GM21515 (cell line): ENCODE measurements around the gene ZNF423.
"Not testable (repeated sequence)": the region's sequence is repeated elsewhere in the genome, so short reads cannot be mapped to it uniquely, and the experiment has no call there.

Experiments used
- ATAC-seq: cut with Tn5 transposase; IDR thresholded peaks from one replicate; pipeline ENCODE4 v1.9.1; 2021; ENCODE audit not compliant: unreplicated experiment

The ZNF423 gene

DNA sequence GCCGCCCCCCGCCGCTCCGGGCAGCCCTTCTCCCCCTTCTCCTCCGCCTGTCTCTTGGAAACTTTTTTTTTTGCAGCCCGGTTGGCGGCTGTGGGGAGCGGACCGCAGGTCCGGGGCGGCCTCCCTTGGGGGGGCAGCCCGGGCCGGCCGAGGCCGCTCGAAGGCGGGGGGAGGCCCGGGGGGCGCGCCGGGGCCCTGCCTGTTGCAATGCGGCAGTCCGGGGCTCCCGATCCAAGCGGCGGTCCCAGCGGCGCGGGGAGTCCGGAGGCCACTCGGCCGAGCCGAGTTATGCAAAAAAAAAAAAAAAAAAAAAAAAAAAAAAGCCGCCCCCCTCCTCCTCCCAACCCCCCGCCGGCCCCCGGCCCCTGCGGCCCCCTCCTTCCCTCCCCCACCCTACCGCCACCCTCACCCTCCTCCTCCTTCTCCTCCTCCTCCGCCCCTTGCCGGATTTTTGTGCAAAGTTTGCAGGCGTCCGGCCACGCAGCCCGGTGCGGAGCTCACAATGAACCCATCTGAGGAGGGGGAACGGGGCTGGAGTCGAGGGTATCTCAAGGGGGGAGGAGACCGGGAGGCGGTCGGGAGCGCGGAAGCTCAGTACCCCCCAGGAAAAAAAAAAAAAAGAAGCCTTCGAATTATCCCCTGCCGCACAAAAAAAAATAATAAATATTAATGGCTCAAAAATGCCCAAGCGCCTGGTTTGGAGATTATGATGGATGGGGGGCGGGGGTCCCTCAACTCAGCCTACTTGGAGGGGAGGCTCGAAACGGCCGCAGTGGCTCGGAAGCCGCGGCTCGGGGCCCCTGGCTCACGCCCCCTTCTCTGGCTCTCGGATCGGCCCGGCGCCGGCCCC is at the start of gene ZNF423:
Gene ZNF423, minus strand, starts transcription at position 291 of the 850 bp plus-strand sequence. CDS start 338 bp downstream, outside the sequence.
- no peak for ATAC-seq

DNA sequence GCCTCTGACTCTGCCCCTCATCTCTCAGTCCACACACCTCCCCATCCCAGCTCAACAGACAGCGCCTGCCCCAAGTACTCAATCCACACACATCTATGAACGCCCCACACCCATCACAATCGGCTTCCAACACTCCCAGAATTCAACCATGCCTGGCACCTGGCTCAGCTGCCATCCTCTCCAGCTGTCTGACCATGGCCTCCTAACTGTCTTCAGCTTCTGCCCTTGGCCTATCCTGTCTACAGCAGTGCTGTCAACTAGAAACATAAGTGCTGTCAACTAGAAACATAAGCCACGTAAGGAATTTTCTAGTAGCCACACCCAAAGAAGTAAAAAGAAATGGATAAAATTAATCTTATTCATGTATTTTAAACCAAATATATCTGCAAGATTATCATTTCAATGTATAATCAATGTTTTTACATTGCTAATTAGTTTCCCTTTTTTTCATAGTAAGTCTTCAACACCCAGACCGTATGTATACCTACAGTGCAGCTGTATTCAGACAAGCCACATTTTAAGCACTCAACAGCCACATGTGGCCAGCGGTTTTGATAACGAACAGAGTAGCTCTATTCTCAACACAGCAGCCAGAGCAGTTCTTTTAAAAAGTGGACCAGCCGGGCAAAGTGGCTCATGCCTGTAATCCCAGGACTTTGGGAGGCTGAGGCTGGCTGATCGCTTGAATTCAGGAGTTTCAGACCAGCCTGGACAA is 48.6 kb upstream of the ZNF423 start:
- no peak for ATAC-seq

DNA sequence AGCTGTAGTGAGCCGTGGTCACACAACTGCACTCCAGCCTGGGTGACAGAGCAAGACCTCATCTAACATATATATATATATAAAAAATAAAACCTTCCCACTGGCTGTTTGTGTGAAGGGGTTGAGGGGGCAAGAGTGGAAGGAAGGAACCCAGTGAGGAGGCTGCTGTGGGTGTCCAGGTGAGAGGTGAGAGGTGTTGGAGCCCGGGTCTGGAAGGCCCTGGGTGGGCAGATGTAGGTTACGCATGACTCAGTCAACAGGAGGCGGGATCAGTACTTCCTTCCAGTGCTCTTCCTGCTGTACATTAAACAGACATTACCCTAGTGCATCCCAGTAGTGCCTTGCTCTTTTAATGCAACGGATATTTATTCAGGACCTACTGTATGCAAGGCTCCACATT is 47.0 kb upstream of the ZNF423 start:
- no peak for ATAC-seq

DNA sequence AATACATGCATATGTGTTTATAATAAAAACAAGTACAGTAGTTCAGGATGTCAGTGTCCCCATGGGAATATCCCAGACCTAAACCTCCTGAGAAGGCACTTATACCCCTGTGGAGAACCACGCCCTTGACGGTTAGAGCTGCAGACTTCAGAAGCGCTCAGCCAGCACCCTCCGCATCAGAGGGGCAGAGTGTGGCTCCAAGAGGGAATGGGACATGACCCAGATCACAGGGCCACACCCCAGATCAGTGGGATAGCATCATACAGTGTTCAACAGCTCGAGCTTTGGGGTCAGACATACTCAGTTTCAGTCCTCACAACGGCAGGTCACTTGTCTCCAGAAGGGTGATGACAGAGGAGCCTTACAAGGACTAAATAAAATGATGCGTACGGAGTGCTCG is 45.8 kb upstream of the ZNF423 start:
- ATAC-seq = no peak

DNA sequence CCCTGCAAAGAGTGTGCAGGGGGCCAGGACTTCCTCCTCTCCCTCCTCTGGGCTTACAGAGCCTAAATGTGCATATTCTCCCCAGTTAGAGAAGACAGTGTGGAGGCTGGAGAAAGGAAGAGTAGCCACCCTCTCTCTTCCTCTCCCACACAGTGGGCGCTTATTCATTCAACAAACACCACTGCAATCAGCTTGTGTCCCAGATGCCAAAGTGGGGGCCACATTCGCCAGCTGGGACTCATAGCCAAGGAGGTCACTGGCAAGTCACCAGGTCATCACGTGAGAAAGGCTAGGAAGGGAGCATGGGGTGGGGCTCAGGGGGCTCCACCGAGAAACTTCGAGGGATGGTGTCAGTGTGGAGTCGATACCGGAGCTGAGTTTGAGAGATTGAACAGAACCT is 45.0 kb upstream of the ZNF423 start:
- no peak for ATAC-seq

DNA sequence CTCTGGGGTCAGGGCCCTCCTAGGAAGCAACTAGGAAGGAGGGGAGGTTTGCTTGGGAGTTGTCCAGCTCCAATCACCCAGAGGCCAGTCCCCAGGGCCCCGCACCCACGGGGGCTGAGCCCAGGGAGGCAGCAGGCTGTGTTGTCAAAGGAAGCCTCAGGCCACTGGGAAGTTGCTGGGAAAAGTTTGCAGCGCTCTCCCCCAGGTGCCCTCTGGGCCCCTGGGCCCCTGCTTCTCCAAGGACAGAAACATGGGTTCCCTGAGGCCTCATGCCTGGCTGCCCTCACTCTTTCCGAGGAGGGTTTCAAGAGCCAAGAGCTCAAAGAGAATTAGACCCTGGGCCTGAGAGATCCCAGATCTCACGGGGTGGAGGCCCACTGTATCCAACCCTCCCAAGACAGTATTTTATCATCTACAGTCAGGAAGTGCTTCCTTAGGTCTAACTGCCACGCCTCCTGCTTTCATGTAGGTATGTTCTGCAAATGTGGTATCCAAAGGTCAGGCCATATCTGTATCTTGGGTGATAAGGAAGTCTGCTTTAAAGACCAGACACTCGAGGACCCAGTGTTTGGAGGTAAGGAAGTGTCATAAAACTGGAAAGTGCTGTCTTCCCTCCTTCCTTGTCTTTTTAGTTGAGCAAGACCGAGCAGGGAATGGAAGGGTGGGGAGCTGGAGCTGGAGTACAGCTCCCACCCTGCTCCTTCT is 44.2 kb upstream of the ZNF423 start:
- ATAC-seq = no peak

DNA sequence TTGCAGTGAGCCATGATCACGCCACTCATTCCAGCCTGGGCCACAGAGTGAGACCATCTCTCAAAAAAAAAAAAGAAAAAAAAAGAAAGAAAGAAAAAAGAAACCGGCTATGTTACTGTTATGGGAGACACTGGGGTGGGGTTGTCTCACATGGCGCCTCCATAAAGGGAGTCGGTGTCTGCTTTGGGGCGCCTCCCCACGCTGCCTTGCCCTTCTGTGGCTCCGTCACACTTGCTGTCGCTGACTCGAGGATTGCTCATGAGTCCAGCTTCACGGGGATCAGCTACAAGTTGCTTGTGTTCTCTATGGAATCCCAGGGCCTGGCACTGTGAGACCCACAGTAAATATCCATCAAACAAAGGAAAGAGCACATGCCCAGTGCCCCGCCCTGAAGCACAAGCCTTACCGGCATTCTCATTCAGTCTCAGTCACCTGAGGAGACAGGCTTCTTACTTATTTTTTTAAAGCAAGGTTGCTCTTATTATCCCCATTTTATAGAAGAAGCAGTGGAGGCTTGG is 40.6 kb upstream of the ZNF423 start:
- ATAC-seq = no peak

DNA sequence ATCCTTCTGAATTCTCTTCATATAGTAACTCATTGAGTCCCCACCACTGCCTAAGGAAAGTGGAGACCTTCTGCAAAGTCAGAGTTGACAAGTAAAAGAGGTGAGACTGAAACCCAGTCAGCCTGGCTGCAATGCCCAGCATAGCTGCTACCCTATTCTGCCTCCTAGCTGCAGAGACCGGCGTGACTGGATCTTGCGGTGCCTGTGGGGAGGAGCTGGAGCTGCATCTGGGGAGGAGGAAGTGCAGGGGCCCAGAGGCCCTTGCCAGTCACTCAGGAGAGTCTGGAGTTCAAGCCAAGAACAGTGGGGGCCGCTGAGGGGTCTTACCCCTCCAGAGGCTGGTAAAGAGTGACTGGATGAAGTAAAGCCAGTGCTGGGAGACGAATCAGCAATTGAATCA is 35.0 kb upstream of the ZNF423 start:
- no peak for ATAC-seq

DNA sequence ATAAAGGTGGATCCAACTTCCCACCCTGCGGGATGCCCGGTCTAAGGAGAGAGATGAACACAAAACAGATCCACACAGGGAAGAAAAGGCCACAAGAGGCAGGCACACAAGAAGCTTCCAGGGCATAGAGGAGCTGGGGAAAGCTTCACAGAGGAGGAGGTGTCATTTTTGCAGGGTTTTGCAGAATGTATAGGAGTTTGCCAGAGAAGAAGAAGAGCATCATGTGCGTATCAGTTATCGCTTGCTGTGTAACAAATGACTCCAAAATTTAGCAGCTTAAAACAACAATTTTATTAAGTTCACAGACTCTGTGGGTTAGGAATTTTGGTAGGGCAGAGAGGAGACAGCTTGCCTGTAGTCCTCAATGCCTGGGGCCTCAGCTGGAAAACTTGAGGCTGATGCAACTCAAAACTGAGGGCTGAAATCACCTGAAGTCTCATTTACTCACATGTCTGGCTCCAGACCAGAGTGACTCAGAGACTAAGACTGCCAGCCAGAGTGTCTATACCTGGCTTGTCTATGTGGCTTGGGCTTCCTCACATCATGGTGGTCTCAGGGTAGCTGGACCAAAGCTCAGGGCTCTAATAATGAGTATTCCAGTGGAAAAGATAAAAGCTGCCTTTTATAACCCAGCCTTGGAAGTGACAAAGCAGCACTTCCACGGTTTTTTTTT is 33.9 kb upstream of the ZNF423 start:
- ATAC-seq = no peak

DNA sequence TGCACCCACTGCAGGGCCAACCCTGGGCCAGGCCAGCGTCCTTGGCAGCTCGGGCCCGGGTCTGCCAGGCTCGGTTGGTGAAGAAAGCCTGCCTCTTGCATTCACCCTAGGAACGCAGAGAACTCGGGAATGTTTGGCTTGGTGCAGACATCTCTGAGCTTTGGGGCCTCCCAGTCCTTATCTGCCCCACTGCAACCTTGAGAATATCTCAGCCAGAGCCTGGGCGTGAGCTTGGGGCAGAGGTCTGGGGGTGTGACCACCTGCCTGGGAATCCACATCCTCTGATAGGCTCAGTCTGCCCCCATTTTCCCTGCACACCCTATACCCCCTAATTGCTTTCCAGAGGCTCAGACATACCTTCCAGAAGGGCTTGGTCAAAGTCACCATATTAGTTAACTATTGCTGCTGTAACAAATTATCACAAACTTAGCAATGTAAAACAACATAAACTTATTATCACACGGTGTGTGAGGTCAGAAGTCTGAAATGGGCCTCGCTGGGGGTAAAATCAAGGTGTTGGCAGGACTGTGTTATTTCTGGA is 30.7 kb upstream of the ZNF423 start:
- ATAC-seq = no peak

DNA sequence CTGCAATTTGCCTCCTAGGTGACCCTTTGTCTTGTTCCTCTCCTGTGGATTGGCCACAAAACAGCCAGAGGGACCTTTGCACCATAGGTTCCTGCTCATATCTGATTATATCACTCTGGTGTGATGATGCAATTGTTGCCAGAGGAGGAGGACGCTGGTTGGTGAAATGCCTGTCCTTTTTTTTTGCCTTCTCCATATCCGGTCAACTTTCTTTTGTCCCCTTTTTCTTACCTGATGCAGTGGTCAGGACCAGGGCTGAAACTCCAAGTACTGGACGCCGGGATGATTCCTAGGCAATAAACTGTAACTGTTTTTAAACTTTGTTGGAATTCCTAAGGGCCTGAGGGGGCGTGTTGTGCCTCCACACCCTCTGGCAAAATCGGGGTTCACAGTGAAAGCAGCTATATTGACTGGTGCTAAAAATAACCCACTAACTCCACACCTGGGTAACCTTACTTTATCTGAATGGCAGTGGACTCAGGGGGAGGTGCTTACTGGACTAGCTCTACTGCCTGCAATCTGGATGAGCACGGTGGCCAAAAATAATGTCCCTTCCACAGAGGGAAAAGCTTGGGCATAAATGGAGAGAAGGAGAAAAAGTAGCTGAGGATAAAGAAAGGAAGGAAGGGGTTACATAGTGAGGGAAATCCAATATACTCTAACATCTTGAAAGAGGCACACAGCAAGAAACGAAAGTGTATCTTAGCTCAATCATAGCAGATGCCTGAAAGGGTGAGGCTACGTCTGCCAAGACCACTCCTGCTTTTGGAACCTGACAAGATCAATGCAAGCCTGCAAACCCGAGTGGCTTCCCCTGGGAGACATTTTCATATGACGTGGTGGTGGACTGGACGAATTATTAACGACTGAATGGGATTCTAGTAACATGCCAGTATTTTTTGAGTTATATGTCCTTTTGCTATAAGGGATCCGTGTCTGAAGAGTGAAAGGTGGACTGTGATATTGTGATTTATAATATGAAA is 28.4 kb upstream of the ZNF423 start:
- no peak for ATAC-seq

DNA sequence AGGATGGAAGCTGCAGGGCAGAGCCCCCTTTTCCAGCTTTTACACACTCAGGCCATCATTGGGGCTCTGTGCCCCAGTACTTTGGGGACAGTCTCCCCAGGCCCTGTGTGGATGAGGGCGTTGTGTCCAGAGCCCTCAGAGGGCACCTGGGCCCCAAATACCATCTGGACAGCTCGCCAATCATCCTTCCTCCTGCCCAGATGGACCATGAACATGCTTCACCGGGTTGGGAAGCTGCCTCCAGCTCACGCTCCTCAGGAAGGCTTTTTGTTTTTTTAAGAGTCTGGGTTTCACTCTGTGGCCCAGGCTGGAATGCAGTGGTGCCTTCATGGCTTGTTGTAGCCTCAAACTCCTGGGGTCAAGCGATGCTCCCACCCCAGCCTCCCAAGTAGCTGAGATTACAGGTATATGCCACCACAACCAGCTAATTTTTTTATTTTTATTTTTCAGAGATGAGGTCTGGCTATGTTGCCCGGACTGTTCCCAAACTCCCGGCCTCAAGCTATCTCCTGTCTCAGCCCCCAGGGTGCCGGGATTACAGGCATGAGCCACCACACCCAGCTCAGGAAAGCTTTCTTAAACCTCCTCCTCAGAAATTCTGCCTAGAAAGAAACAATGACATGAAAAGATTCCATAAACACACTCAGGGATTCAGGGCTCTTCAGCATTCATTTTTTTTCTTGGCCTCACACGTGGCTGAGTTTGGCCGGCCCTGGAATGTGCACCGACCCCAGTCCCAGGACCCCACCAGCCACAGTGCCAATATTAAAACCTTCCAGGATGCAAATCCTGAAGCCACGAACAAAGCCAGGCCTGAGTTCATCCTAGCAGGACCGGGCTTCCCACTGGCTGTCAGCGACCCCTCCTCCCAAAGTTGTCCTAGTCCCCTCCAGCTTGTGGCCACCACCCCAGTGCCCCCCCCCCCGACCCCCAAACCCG is 27.4 kb upstream of the ZNF423 start:
- ATAC-seq = no peak

DNA sequence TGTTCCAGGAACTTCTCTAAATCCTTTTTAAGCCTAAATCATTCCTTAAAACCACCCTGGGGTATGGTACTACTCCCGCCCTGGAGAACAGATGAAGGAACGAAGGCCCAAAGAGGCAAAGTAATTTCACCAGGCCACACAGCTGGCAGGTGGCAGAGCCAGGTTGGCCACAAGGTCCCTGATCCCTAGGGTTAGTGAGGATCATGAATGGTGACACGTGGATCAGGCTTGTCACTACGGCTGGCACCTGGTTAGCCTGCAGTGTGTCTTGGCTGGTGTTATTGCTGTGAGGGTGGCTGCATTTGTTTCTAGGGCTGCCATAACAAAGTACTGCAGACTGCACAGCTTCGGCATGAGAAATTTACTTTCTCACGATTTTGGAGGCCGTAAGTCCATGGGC is 26.0 kb upstream of the ZNF423 start:
- ATAC-seq = no peak

DNA sequence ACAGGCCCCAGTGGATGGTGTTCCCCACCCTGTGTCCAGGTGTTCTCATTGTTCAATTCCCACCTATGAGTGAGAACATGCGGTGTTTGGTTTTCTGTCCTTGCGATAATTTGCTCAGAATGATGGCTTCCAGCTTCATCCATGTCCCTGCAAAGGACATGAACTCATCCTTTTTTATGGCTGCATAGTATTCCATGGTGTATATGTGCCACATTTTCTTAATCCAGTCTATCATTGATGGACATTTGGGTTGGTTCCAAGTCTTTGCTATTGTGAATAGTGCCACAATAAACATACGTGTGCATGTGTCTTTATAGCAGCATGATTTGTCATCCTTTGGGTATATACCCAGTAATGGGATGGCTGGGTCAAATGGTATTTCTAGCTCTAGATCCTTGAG is 22.6 kb upstream of the ZNF423 start:
- ATAC-seq = not testable (repeated sequence)

DNA sequence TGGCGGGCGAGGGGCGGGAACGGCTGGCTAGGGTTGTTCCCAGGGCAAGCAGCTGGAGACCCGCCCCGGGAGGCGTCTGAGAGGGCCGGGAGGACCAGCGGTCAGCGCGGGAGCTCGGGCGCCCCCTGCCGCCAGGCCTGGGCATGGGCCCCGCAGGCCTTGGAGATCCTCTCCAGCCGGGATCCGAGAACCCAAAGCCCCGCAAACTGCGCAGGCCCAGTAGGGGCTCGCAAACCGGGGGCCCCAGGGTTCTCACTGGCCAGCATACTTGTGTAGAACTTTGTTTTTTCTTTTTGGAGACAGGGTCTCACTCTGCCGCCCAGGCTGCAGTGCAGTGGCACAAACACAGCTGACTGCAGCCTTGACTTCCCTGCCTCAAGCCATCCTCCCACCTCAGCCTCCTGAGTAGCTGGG is 20.8 kb upstream of the ZNF423 start:
- ATAC-seq = no peak

DNA sequence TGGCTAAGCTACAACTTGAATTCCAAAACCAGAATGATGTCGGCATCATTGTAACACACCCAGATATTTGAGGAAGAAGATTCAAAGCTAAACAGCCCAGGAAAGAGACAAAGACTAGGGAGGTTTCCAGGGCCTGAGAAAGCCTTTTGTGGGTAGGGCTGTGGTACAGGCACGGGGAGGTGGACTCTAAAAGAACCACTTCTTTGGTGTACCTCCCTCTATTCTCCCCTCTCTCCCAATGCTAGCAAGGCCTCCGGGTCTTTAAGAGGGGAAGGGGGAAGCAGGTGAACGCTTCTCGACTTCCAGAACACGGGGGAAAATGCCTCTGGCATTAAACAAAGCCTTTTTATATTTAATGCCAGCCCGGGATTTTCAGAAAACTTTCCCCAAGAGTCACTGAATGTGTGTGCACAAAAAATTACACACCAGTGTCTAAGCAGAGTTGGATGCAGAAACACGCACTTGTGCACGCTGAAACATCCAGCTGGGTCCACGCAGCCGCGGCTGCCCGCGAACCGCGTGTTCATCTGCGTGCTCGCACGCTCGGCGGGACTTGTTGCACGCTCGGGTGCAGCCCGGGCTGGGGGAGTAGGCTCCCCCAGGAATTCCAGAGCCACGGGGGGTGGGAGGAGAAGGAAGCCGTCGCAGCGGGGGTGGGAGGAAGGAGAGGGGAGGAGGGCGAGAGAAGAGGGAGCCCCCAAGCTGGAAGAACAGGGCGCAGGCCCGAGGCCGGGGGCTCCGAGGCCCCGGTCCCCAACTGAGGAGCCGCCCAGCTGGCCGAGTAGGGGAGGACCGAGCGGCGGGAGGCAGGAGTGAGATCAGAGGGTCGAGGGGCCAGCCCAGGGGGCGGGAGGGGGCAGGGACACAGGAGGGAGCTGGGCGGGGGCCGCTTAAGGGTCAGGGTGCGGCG is 20.1 kb upstream of the ZNF423 start:
- ATAC-seq = no peak

DNA sequence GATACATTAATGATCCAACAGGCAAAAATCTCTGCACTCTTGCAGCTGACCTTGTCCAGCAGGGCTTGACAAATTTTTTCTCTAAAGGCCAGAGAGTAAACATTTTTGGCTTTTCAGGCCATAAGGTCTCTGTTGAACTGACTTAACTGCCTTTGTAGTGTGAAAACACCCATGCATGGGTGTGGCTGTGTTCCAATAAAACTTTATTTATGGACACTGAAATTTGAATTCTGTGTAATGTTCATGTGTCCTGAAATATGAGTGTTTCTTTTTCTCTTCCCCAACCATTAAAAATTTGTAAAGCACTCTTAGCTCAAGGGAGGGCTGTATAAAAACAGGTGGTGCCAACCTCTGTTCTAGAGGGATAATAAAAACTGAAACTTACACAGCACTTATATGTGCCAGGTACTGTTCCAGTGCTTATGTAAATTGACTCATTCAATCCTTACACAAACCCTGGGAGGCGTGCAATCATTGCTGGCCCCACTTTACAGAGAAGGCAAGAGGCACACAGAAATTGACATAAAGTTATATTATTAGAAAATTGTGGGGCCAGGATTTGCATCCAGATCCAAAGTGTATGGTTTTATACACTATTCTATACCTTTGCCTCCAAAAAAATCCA is 18.8 kb upstream of the ZNF423 start:
- no peak for ATAC-seq
